ENCODE measurements around the gene PTGIS. TPM values are rescaled to one million over a fixed set of nuclear protein-coding genes. Genes with fewer than 3 reads are reported as not detected.
"Not testable (repeated sequence)": the region's sequence is repeated elsewhere in the genome, so short reads cannot be mapped to it uniquely, and the experiment has no call there.

PTGIS gene
- total RNA-seq, 4 donors from 2014 or later = 4.4 to 41.2 (median 16.2) TPM

DNA sequence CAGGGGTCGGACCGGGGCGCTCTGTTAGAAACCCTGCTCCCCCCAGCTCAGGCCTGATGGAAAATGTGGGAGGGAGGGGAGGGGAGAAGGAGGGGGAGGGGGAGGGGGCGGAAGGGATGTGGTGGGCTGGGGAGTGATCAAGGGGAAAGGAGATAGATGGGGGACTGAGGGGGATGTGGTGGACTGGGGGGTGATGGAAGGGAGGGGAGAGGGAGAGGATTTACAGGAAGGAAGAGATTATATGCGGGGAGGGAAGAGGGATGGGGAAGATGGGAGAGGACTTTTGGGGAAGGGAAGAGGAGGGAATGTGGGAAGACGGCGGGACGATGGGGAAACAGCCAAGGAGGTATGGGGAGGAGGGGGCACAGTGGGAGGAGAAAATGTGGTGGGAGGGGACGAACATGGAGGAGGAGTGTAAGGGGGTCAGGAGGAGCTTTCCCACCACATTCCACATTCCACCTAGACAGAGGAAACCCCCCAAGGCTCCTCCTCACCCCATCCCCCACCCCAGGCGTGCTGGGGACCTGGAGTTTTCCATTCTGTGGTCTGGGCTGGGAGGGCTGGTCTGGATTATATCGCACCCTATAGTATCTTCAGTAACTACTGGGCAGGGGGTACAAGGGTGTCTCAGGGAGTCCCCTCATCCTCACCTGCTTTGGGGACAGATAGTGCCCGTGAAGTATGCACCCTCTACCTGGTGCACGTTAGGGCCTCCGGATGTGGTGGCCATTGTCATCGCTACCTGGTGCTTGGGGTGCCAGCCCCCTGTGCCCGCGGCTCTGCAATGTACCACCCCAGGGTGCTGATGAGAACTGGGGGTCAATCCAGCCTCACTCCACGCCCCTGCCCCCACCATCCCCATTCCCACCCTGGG is 578 bp upstream of the PTGIS start:
- intact Hi-C loops (cut with DNase I) = no loop called here

DNA sequence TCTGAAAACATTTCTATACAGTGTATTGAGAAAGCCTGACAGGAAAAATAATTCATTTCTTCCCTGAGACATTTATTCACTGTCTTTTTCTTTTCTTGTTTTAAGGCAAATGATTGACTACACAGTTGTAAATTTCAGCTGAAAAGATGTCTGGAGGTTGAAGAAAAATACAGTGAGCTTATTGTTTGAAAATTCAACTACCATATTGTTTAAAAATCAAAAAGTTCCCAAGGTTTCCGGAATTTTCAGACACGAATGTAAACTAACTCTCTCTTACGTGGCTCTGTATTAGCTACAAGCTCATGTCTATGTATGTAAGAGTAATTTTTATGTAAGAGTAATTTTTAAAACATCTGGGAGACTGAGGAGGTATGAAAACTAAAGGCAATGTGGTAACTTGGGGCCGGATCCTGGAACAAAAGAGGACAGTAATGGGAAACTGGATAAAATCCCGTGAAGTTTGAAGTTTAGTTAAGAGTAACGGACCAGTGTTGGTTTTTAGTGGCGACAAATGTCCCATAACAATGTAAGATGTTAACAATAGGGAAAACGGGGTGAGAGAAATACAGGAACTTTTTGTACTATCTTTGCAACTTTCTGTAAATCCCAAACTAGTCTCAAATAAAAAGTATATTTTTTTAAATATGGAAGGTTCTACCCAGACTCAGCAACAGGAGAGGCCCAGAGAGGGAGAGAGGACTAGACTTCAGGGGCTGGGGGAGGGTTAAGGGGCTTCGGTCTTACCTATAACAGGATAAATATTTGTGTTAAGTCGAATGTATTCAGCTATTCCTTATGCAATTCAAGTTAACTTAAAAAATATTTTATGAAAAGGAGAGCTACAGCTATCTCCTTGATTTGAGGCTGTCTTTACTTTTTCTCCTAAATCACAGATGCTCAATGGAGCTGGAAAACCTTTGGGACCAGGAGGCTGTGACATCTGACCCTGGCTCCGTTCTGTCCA is 1.3 kb downstream of the PTGIS start:
- no peak for DNase-seq
- no peak overlapping the region for H3K4me3 ChIP-seq (replicated peaks in 1 of 3)
- H3K27ac ChIP-seq = peak overlapping the region in 1 of 3 donors; percentile 34
- H3K4me1 ChIP-seq = peaks cover 4 to 13% of the 10 kb centered on the region in 2 donors
- TF ChIP-seq POLR2A (IDR thresholded peaks at IDR 0.05) = no peak
- no peaks in the 10 kb centered on the region for H3K9me3 ChIP-seq
- intact Hi-C loops (cut with DNase I) = no loop called here
- H3K36me3 ChIP-seq = no peaks in the 10 kb centered on the region
- H3K27me3 ChIP-seq = peaks cover 4% of the 10 kb centered on the region
- WGBS, 2 donors = 76 to 77% methylated on average over 11 of the region's 11 CpGs

More for the DNA sequence above, 578 bp upstream of the PTGIS start:
- Histone ChIP-seq H3K27me3 (peaks cover 4% of the 10 kb centered on the region), H3K4me1 (peaks cover 4 to 8% of the 10 kb centered on the region in 2 donors), H3K27ac (peak overlapping the region in 1 of 3 donors; percentile 34), H3K9me3 (no peaks in the 10 kb centered on the region), H3K4me3 (replicated peaks in 1 of 3) (peak overlapping the region in 1 of 3 donors; percentile 30), H3K36me3 (no peaks in the 10 kb centered on the region)
- WGBS, 2 donors = 32 to 34% methylated on average over 14 to 15 of the region's 18 CpGs
- DNase-seq = no peak
- TF ChIP-seq, protein P1, sequence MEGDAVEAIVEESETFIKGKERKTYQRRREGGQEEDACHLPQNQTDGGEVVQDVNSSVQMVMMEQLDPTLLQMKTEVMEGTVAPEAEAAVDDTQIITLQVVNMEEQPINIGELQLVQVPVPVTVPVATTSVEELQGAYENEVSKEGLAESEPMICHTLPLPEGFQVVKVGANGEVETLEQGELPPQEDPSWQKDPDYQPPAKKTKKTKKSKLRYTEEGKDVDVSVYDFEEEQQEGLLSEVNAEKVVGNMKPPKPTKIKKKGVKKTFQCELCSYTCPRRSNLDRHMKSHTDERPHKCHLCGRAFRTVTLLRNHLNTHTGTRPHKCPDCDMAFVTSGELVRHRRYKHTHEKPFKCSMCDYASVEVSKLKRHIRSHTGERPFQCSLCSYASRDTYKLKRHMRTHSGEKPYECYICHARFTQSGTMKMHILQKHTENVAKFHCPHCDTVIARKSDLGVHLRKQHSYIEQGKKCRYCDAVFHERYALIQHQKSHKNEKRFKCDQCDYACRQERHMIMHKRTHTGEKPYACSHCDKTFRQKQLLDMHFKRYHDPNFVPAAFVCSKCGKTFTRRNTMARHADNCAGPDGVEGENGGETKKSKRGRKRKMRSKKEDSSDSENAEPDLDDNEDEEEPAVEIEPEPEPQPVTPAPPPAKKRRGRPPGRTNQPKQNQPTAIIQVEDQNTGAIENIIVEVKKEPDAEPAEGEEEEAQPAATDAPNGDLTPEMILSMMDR (IDR thresholded peaks at IDR 0.05) = no peak
- no peak for TF ChIP-seq POLR2A (IDR thresholded peaks at IDR 0.05)

DNA sequence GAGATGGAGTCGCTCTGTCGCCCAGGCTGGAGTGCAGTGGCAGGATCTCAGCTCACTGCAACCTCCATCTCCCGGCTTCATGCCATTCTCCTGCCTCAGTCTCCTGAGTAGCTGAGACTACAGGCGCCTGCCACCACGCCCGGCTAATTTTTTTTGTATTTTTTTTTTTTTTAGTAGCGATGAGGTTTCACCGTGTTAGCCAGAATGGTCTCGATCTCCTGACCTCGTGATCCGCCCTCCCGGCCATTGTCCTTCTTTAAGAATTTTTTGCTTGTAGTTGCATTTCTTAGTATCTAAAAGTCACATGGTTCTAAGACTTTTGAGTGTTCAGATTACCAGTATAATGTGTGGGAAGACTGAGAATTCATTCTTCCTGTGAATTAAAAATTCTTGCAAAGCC is 2.9 kb downstream of the PTGIS start:
- H3K27ac ChIP-seq; H3K27me3 ChIP-seq; H3K9me3 ChIP-seq; intact Hi-C loops (cut with DNase I); H3K4me3 ChIP-seq (replicated peaks in 1 of 3); DNase-seq; H3K36me3 ChIP-seq: not testable (repeated sequence)
- WGBS, 2 donors = 77 to 80% methylated on average over 12 of the region's 12 CpGs
- H3K4me1 ChIP-seq = peaks cover 4 to 18% of the 10 kb centered on the region in 2 donors

DNA sequence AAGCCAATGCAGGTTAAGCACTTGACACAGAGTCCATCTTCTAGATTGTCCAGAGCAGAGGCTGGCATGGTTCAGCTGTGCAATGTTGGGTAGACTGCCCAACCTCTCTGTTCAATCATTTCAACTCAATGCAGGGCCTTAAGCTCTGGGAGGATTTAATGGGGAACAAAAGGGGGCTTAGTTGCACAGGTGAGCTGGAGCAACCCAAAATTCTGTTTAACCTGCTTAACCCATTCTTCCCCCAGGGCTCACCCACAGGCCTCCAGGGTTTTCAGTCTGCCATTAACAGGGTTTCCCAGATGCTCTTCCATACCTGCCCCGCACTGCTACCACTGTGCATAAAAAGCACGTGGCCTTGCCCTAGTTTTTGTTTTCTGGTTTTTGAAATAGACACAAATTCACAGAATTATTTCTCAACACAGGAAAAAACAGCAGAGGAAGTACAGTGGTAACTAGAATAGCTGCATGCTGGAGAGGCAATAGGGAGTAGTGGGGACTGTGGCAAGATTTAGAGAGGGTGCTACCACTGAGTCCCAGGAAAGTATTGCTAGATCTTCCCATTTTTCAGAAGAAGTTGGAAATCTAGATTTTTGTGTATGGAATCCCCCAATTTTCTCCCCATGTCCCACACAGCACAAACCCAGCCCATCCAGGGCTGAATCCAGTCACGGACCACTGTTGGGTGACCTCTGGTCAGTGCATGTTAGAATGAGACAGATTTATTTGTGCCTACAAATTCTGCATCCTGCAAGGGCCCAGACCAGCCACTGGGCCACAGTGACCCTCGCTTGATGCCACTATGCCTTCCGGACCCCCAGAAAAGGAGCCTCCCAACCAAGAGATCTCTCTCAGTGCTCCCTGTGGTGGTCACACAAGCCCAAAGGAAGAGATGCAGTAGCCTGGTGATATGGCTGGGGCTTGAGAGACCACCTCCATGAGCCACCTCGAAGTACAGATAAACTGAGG is 4.6 kb downstream of the PTGIS start:
- TF ChIP-seq POLR2A (IDR thresholded peaks at IDR 0.05) = no peak
- TF ChIP-seq, protein P1 (IDR thresholded peaks at IDR 0.05) = no peak
- H3K36me3 ChIP-seq = no peaks in the 10 kb centered on the region
- peaks cover 4% of the 10 kb centered on the region for H3K27me3 ChIP-seq
- intact Hi-C loops (cut with DNase I) = no loop called here
- DNase-seq = no peak
- H3K4me1 ChIP-seq = peaks cover 4 to 18% of the 10 kb centered on the region in 2 donors
- H3K9me3 ChIP-seq = no peaks in the 10 kb centered on the region
- H3K4me3 ChIP-seq (replicated peaks in 1 of 3) = no peak overlapping the region
- H3K27ac ChIP-seq = peak overlapping the region in 1 of 3 donors; percentile 25
- 92 to 93% methylated on average over 5 to 6 of the region's 6 CpGs for WGBS, 2 donors

DNA sequence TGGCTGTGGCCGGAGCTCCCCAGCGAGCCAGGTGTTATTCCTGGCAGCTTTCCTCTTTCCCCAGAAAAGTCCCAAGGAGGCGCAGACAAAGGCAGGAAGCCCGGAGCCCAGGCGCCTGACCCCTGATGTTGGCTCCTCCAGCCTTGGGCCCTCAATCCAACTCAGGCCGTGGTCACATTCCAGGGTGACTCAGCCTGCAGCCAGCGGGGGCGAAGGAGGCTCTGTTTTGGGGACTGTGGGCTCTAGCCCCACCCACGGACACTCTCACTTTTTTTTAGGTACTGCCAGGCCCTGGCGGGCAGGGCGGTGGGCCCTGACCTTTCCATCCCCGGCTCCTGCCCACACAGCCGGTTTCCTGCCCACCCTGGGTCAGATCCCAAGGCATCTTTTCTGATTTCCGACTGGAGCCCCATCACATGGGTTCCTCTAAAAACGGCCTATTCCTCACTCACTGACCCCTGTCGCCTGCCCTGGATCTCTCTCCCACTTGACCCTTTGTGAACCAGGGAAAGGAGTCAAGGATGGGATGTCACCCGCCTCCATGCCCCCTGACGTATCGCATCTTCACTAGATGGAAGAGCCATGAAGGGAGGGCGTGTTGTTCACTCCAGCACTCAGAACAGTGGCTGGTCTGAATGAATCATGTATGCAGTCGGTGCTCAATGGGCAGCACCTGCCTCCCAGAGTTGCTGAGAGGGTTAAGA is 5.5 kb downstream of the PTGIS start:
- peak; percentile 14 to 24 for DNase-seq
- H3K27ac ChIP-seq = peak overlapping the region in 2 of 3 donors; percentile 11 to 25
- H3K27me3 ChIP-seq = no peaks in the 10 kb centered on the region
- intact Hi-C loops (cut with DNase I) = no loop called here
- no peak overlapping the region for H3K4me3 ChIP-seq (replicated peaks in 1 of 3)
- WGBS, 2 donors = 74 to 77% methylated on average over 17 to 18 of the region's 21 CpGs
- TF ChIP-seq, protein P1 (IDR thresholded peaks at IDR 0.05) = no peak
- no peak for TF ChIP-seq POLR2A (IDR thresholded peaks at IDR 0.05)
- peaks cover under 1 to 11% of the 10 kb centered on the region in 2 donors for H3K4me1 ChIP-seq
- H3K9me3 ChIP-seq = no peaks in the 10 kb centered on the region
- no peaks in the 10 kb centered on the region for H3K36me3 ChIP-seq

Data from thyroid gland (tissue), 4 donors.